Measurements from ENCODE around the gene WDR90.

Gene WDR90

GRCh38 chr16:692356-693108 is 43.4 kb downstream of the WDR90 start:
- no peak for DNase-seq

- no peak for DNase-seq
These were observed 44.2 kb downstream of the WDR90 start for GRCh38 chr16:693364-693763.

DNA sequence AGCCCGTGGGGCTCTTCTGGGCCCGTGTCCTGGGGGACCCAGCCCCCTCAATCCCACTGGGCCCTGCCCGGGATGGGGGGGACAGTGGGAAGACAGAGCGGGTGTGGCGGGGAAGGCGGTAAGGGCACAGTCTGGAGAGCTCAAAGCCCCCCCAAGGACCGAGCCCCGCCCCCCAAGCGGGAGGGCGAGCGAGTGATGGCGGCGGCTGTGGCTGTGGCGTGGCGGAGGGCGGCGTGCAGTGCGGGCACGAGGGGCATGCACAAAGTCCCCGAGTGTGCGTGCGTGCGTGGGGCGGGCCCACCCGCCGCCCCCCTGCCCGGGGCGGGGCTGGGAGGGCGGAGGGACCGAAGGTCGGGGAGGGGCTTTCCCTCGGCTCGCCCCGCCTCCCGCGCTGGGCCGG is 44.6 kb downstream of the WDR90 start:
- DNase-seq, result no peak

GRCh38 chr16:694187-694862 is 45.2 kb downstream of the WDR90 start:
- DNase-seq, result no peak

- DNase-seq, result no peak
These were observed 45.7 kb downstream of the WDR90 start for GRCh38 chr16:694863-695354.

DNA sequence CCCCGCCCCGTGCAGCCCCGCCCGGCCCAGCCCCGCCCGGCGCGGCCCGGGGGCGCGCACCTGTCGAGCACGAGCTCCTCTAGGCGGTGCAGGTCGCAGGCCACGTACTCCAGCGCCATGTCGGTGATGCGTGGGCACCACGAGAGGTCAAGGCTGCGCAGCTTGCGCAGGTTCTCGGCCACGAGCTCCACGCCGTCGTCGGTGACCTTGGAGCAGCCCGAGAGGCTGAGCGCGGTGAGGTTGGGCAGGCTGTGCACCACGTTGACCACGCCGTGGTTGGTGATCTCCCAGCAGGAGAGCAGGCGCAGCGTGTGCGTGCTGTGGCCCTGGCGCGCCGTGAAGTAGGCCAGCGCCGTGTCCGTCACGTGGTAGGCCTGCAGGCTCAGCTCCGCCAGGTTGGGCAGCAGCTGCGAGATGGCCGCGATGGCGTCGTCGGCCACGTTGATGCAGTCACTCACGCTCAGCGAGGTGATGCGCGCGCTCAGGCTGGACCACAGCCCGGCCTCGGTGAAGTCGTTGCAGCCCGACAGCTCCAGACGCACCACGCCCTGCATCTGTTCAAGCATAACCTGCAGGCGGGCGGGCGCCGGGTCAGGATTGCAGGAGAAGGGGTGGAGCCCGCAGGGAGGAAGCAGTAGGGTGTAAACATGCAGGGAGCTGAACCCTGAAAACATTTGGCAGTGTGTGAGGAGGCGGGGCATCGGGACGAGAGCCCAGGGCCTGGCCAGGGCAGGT is 46.4 kb downstream of the WDR90 start:
- DNase-seq, result no peak

GRCh38 chr16:698911-699671 is 49.9 kb downstream of the WDR90 start:
- no peak for DNase-seq

DNA sequence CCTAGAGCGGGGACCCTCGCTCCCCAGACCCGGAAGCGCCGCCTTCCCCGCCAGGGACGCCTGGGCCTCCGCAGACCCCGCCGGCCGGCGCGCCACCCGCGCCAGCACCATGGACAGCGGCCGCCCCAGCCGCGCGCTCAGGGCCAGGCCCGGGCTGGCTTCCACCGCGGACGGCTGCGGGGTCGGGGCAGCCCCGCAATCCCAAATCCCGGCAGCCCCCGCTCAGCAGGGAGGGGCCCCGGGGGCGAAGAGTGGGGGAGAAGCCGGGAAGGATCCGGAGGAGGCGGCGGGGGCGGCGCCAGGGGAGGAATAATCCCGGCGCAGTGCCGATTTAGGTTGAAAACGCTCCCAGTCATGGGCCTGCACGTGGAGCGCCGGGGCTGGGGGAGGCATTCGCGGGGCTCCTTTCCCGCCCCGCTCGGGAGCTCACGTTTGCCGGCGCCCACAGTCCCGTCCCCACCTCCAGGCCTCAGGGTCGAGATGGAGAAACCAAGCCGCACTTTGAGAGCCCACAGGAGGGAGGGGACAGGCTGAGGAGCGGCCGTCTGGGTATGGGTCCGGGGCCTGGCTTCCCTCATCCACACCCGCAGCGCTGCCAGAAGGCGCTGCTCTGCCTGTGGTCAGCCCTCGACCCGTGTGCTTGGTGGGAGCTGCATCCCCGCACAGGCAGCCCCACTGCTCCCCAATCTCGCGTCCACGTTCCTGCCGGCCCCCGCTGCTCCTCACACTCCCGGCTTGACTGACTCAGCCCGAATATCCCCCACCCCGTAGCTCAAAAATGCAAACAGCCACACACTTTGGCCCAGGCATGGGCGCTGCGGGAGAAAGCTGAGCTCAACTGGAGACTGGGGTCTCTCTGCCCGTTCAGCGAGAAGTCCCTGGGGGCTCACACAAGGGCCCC is 51.8 kb downstream of the WDR90 start:
- no peak for DNase-seq

GRCh38 chr16:702341-702740 is 53.2 kb downstream of the WDR90 start:
- DNase-seq, result no peak

DNA sequence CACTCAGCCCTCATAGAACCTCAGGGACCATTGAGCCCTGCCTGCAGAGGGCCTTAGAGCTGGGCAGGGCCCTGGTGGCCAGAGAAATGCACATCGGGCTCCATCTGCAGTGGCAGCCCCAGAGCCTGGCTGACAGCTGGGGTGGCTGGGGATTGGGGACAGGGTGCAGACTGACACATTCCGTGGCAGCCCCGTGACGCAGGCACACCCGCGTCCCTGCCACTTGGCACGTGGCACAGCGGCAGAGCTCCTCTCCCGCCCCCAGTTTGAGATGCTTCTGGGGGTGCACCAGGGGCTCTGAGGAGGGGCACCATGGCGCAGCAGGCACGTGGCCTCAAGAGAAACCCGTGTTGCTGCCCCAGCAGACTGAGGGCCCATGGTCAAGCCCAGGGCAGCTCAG is 54.2 kb downstream of the WDR90 start:
- no peak for DNase-seq

DNA sequence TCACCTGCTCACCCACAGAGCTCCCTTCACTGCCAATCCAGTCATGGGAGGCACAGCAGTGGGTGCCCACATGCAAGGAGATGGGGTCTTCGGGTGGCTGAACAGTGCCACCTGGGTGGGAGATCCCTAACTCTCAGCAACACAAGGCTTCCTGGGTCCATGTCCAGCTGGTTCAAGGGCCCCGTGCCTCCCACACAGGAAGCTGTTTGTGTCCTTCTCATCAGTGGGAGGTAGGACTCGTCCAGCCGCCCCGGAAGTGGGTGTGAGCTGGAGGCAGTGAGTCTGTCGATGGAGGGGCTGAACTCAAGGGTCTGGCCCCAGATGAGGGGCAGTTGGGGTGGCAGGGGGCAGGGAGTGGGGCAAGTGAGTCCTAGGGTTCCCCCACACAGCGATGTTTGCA is 54.9 kb downstream of the WDR90 start:
- no peak for DNase-seq

GRCh38 chr16:704552-705380 is 55.6 kb downstream of the WDR90 start:
- DNase-seq, result no peak

DNA sequence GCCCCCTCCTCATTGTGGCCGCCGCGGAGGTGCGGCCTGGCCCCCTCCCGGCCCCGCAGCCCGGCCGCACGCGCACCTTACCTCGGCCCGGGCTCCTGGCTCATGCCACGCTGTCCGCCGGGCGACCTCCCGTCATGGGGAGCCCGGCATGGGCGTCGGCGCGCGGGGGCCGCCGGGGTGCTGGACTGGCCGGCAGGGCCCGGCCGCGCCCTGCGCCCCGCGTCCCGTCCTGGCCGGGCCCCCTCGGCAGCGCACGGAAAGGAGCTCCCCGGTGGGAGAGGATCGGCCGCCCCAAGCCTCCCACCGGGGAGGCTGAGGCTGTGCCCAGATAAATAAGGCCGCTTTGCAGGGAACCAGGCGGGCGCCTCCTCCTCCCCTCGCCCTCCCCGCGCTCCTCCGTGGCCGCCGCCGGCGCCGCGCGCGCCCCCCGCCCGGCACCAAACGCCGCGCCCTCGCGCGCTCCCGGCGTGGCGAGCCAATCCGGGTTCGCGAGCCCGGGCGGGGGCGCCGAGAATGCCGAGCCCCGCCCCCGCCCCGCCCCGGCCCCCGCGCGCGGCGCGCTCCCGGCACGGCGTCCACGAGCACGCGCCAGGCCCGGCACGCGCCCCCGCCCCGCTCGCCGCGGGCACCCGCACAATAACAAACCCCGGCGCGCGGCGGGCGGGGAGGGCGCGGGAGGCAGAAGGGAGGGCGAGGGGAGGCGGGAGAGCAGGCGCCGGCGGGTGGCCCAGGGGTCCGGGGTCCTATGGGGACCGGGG is 56.4 kb downstream of the WDR90 start, which contains the start of gene FBXL16:
FBXL16 (minus strand) TSS at position 371 of the 758 bp plus-strand sequence. CDS start 8,396 bp downstream, outside the sequence.
- no peak for DNase-seq

- no peak for DNase-seq
These were observed 57.3 kb downstream of the WDR90 start for GRCh38 chr16:706189-707061.

DNA sequence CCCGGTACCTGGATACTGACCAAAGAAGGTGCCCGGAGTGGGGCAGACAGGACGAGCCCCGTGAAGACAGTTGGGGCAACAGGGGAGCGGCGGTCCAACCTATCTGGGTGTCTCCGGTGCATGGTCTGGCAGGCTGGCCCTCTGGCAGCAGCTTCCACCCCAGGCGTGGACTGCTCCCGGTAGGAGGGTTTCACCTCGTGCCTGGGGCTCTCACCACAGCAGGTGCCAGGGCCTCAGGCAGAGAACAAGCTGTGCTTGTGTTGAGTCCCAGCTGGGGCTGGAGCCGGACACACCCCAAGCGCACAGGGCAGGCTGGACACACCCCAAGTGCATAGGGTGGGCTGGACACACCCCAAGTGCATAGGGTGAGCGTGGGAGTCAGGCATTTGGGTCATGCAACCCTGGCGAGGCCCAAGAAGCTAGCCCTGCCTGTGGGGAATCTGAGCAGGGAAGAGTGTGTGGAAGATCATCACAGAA is 57.9 kb downstream of the WDR90 start:
- DNase-seq, result no peak

DNA sequence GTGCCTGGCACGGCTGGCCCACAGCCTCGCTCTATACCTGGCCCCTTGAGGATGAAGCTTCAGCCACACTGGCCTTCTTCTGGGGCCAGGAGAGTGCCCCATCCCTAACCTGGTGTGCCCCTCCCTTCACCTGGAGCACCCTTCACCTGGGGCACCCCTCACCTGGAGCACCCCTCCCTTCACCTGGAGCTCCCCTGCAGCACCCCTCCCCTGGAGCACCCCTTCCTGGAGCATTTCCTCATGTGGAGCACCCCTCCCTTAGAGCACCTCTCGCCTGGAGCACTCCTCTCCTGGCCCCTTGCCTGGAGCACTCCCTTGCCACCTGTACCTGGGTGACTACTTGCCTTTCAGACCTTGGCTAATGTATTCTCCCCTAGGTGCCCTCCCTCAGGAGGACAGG is 58.9 kb downstream of the WDR90 start:
- no peak for DNase-seq

- no peak for DNase-seq
These were observed 59.8 kb downstream of the WDR90 start for GRCh38 chr16:708959-709358.

GRCh38 chr16:709566-710499 is 60.7 kb downstream of the WDR90 start:
- DNase-seq, result peak; percentile 66

Data from EL (cell line).